Measurements from ENCODE around the gene RNF11.

DNA sequence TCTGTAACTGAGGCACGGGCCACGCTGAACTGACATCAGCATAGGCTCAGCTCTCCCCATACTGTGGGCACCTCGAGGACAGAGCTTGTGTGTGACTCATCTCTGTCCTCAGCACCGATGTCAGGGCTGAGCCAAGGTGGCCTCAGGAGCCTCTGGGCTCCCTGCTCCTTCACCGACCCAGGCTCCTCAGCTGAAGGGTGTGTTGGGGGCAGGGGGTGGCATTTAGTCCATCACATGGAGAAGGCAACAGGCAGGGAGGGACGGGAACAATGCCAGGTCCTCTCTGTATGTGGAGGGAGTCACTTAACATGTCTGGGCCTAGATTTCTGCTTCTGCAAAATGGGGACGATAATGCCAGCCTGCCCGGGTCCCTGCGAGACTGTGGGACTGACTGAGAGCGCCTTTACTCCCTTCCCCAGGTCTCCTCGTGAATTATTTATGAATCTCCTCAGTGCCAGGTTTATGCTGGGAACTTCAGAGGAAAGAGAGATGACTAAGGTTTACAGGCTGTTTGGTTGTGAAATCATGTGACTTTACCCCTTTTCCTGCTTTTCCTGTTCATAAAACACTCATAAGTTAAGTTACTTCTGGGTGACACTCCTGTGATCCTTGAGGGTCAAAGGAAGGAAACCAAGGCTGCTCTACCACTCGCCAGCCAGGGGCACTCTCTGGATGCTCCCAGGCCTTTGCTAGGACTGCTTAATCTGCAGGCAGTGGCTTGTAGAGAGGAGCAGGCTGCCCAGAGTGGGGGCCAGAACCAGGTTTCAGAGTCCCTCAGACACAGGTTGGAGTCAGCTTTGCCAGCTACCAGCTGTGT, 78.1 kb downstream of the RNF11 start:
- TF ChIP-seq, protein P1, sequence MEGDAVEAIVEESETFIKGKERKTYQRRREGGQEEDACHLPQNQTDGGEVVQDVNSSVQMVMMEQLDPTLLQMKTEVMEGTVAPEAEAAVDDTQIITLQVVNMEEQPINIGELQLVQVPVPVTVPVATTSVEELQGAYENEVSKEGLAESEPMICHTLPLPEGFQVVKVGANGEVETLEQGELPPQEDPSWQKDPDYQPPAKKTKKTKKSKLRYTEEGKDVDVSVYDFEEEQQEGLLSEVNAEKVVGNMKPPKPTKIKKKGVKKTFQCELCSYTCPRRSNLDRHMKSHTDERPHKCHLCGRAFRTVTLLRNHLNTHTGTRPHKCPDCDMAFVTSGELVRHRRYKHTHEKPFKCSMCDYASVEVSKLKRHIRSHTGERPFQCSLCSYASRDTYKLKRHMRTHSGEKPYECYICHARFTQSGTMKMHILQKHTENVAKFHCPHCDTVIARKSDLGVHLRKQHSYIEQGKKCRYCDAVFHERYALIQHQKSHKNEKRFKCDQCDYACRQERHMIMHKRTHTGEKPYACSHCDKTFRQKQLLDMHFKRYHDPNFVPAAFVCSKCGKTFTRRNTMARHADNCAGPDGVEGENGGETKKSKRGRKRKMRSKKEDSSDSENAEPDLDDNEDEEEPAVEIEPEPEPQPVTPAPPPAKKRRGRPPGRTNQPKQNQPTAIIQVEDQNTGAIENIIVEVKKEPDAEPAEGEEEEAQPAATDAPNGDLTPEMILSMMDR (IDR thresholded peaks at IDR 0.05; ENCODE audit: borderline replicate concordance, extremely low read depth, low read length, poor library complexity, severe bottlenecking): no peak
- no peak for TF ChIP-seq EZH2 (IDR thresholded peaks at IDR 0.05; ENCODE audit: borderline replicate concordance, low read depth, low read length, severe bottlenecking)

Data from DND-41 (cell line).